ENCODE results near the gene MAP3K14. TPM values are rescaled to one million over a fixed set of nuclear protein-coding genes. Genes with fewer than 3 reads are reported as not detected.
A peak's percentile ranks its signal among the peaks of the same experiment; 100 is the strongest.

MAP3K14 gene
- total and polyA plus RNA-seq, 10 of the 15 experiments (the other 5 are each of a cell fraction or from before 2014, with no cell fraction given): 2.1 to 33.3 (median 19.7) TPM

DNA sequence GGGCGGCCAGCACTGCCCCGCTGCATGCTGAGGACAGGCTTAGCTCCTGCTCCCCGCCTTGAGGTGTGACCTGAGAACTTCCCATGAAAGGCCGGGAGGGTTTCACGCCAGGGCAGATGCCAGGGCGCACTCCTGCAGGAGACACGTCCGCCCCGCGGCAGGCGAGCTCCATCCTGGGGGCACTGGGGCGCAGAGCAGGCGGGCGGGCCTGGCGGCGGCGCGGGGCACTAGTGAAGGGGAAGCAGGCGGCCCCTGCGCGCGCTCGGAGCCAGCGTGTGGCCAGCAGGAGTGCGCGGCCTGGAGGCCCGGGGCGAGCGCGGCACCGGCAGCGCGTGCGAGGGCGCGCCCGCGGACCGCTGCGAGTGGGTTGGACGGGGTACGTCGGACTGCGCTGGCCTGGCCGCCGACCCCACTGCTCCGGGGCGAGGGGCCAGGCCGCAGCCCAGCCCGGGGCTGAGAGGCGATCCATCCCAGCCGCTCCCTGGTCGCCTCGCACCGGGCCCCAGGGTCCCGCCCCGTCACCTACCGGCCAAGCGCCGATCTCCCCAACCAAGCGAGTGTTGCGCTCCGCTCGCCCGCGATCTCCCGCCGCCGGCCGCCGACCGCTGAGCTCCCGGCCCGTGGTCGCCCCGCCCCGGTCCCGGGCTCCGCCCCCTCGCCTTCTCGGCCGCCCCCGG is at the start of gene MAP3K14 (continued):
- TF ChIP-seq E2F8 (IDR thresholded peaks at IDR 0.05; ENCODE audit: low read depth, partially characterized antibody): no peak
- no peak for TF ChIP-seq EP300 (IDR thresholded peaks at IDR 0.05; ENCODE audit: borderline replicate concordance in 1 of 2, control insufficient read depth in 1 of 2, low read depth in 2 of 2, low read length in 2 of 2)
- no peak for TF ChIP-seq SUZ12 (IDR thresholded peaks at IDR 0.05; ENCODE audit: unreplicated experiment)
- peak; percentile 99 for TF ChIP-seq GATAD2B (conservative IDR thresholded peaks at IDR 0.05; ENCODE audit: low read depth)
- TF ChIP-seq MTA3 (IDR thresholded peaks at IDR 0.05; ENCODE audit: borderline replicate concordance, low read length): no peak
- TF ChIP-seq NR2C2 (IDR thresholded peaks at IDR 0.05; ENCODE audit: borderline replicate concordance, control insufficient read depth, insufficient read length, low read depth): no peak
- TF ChIP-seq JUNB (IDR thresholded peaks at IDR 0.05): no peak
- no peak for TF ChIP-seq MEF2A (IDR thresholded peaks at IDR 0.05; ENCODE audit: insufficient read depth, low read depth, low read length)
- TF ChIP-seq, protein P1, sequence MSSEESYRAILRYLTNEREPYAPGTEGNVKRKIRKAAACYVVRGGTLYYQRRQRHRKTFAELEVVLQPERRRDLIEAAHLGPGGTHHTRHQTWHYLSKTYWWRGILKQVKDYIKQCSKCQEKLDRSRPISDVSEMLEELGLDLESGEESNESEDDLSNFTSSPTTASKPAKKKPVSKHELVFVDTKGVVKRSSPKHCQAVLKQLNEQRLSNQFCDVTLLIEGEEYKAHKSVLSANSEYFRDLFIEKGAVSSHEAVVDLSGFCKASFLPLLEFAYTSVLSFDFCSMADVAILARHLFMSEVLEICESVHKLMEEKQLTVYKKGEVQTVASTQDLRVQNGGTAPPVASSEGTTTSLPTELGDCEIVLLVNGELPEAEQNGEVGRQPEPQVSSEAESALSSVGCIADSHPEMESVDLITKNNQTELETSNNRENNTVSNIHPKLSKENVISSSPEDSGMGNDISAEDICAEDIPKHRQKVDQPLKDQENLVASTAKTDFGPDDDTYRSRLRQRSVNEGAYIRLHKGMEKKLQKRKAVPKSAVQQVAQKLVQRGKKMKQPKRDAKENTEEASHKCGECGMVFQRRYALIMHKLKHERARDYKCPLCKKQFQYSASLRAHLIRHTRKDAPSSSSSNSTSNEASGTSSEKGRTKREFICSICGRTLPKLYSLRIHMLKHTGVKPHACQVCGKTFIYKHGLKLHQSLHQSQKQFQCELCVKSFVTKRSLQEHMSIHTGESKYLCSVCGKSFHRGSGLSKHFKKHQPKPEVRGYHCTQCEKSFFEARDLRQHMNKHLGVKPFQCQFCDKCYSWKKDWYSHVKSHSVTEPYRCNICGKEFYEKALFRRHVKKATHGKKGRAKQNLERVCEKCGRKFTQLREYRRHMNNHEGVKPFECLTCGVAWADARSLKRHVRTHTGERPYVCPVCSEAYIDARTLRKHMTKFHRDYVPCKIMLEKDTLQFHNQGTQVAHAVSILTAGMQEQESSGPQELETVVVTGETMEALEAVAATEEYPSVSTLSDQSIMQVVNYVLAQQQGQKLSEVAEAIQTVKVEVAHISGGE (CRISPR knock-in tag; IDR thresholded peaks at IDR 0.05): no peak
- TF ChIP-seq SMARCA5 (IDR thresholded peaks at IDR 0.05): peak; percentile 95
- no peak for TF ChIP-seq PBX3 (IDR thresholded peaks at IDR 0.05; ENCODE audit: insufficient replicate concordance, low read depth, low read length)
- peak; percentile 82 for TF ChIP-seq ZNF207 (IDR thresholded peaks at IDR 0.05; ENCODE audit: borderline replicate concordance)
- TF ChIP-seq RFX5 (IDR thresholded peaks at IDR 0.05; ENCODE audit: low read depth, low read length): no peak
- TF ChIP-seq IKZF2 (IDR thresholded peaks at IDR 0.05): 0 out of 4 replicates have a peak, but pooled peaks of 1 of the 2 experiments have one; percentile 36
- 0 out of 2 replicates have a peak, but pooled peaks have one; percentile 8 for TF ChIP-seq TCF3 (IDR thresholded peaks at IDR 0.05; ENCODE audit: borderline replicate concordance, insufficient read depth, low read depth, low read length)
- no peak for TF ChIP-seq SRF (IDR thresholded peaks at IDR 0.05; ENCODE audit: low read depth in 2 of 2, low read length in 2 of 2)
- TF ChIP-seq CREM (IDR thresholded peaks at IDR 0.05; ENCODE audit: low read depth): no peak
- TF ChIP-seq, protein P2, sequence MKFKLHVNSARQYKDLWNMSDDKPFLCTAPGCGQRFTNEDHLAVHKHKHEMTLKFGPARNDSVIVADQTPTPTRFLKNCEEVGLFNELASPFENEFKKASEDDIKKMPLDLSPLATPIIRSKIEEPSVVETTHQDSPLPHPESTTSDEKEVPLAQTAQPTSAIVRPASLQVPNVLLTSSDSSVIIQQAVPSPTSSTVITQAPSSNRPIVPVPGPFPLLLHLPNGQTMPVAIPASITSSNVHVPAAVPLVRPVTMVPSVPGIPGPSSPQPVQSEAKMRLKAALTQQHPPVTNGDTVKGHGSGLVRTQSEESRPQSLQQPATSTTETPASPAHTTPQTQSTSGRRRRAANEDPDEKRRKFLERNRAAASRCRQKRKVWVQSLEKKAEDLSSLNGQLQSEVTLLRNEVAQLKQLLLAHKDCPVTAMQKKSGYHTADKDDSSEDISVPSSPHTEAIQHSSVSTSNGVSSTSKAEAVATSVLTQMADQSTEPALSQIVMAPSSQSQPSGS (IDR thresholded peaks at IDR 0.05; ENCODE audit: low read length): no peak
- TF ChIP-seq NRF1 (conservative IDR thresholded peaks at IDR 0.05; ENCODE audit: low read depth, low read length): no peak

All from GM12878 (cell line).